Measurements from ENCODE around the gene GNAS-AS1. TPM values are rescaled to one million over a fixed set of nuclear protein-coding genes. Genes with fewer than 3 reads are reported as not detected.

GNAS-AS1 gene
- total RNA-seq, 1 experiment from 2014 or later, result 0.11 TPM

DNA sequence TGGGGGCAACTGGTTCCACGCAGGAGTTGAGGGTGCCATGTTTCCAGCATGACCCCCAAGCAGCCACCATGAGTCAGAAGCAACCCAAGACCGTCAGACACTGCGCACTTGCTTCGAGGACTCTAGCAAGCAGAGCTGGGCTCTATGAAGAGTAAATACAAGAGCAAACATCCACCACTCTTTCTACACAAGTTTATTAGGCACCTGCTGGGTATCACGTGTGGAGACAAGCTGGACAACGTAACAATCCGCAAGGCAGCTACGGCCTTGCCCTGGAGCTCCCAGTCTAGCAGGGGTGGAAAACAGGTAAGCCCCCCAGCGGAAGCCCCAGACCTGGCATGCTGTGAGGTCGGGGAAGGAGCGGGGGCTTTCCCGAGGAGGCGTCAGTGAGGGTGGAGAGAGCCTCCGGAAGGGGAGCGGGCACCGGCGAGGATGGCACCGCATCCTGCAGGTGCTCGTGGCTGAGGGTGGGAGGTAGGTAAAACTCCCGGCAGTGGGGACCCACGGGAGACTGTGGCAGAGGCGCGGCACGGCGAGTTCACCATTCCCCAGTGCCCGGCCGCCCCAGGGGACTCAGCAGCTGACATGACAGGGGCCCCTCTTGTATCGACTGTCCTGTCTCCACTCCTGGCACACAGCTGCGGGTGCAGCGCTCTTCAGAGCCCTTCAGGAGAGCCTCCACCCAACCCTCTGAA is 33.6 kb downstream of the GNAS-AS1 start:
- no peaks in the 10 kb centered on the region for H4K20me1 ChIP-seq (ENCODE audit: low read length)
- H3F3A ChIP-seq (ENCODE audit: low read length, unreplicated experiment), result no peaks in the 10 kb centered on the region
- ChIA-PET CTCF (no interaction called here), POLR2A (ENCODE audit: unreplicated experiment) (no interaction called here)
- H3K9ac ChIP-seq (ENCODE audit: low read length), result no peak overlapping the region
- H3K4me1 ChIP-seq (ENCODE audit: insufficient read depth, low read length), result no peaks in the 10 kb centered on the region
- TF ChIP-seq, protein P1, sequence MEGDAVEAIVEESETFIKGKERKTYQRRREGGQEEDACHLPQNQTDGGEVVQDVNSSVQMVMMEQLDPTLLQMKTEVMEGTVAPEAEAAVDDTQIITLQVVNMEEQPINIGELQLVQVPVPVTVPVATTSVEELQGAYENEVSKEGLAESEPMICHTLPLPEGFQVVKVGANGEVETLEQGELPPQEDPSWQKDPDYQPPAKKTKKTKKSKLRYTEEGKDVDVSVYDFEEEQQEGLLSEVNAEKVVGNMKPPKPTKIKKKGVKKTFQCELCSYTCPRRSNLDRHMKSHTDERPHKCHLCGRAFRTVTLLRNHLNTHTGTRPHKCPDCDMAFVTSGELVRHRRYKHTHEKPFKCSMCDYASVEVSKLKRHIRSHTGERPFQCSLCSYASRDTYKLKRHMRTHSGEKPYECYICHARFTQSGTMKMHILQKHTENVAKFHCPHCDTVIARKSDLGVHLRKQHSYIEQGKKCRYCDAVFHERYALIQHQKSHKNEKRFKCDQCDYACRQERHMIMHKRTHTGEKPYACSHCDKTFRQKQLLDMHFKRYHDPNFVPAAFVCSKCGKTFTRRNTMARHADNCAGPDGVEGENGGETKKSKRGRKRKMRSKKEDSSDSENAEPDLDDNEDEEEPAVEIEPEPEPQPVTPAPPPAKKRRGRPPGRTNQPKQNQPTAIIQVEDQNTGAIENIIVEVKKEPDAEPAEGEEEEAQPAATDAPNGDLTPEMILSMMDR (conservative IDR thresholded peaks at IDR 0.05; ENCODE audit: low read depth, low read length), result no peak
- TF ChIP-seq EZH2 (IDR thresholded peaks at IDR 0.05; ENCODE audit: low read length, unreplicated experiment) (no peak), EZH2phosphoT487 (IDR thresholded peaks at IDR 0.05; ENCODE audit: borderline replicate concordance, low read length) (no peak)
- no peak for ATAC-seq
- BruUV-seq (replicated peaks), result no TSS peak
- peaks cover 46% of the 10 kb centered on the region for H3K27me3 ChIP-seq (ENCODE audit: low read length)
- H3K79me2 ChIP-seq (ENCODE audit: low read length), result no peaks in the 10 kb centered on the region
- no peaks in the 10 kb centered on the region for H3K9me3 ChIP-seq (ENCODE audit: low read length)
- DNase-seq, result no peak
- no peaks in the 10 kb centered on the region for H3K9me2 ChIP-seq (replicated peaks; ENCODE audit: low read length)
- H2AFZ ChIP-seq (ENCODE audit: low read length), result no peak overlapping the region
- H3K4me2 ChIP-seq (ENCODE audit: low read length), result no peak overlapping the region
- H3K27ac ChIP-seq (ENCODE audit: low read length), result no peak overlapping the region
- intact Hi-C loops (cut with micrococcal nuclease), result no loop called here
- no peak overlapping the region for H3K4me3 ChIP-seq (ENCODE audit: low read length)
- no peaks in the 10 kb centered on the region for H3K36me3 ChIP-seq (ENCODE audit: low read depth, low read length)

DNA sequence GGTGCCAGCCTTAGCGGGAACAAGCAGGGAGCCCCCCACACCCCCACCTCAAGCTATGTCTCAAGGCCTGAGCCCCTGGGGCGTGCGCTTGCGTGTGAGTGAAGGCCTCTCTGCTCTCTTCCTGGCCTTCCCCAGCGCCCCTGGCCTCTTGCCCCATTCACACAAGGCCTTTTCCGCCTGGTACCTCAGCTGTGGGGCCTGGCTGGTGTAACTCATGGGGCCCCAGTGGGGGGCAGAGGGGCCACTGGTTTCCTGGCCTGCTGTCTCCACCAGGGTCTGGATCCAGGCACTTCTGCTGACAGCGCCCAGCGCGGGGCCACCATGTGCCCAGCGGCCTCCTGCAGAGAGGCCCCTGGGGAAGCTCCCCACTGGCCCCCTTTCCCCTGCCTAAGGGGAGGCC is 34.7 kb downstream of the GNAS-AS1 start:
- intact Hi-C loops (cut with micrococcal nuclease), result no loop called here
- POLR2A ChIA-PET (ENCODE audit: unreplicated experiment), result no interaction called here
- CTCF ChIA-PET, result no interaction called here

DNA sequence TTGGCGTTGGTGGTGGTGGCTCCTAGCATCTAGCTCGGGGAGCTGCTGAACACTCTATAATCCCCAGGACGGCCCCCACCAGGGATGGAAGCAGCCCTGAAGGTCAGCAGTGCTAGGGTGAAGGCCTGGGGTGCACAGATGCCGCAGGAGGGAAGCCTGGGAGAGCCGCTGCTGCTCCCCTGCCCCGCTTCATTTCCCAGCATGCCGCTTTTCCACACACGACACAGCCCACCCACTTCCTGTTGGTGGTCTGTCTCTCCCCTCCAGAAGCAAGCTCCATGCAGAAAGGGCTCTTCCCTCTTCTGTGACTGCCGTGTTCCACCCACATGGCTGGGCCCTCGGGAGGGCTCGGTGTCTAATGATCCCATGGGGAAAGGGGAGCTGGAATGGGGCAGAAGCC is 35.3 kb downstream of the GNAS-AS1 start:
- H3K27me3 ChIP-seq (ENCODE audit: low read length), result peaks cover 61% of the 10 kb centered on the region
- POLR2A ChIA-PET (ENCODE audit: unreplicated experiment), result no interaction called here
- no peaks in the 10 kb centered on the region for H3F3A ChIP-seq (ENCODE audit: low read length, unreplicated experiment)
- no peak overlapping the region for H3K4me2 ChIP-seq (ENCODE audit: low read length)
- no peaks in the 10 kb centered on the region for H3K9me3 ChIP-seq (ENCODE audit: low read length)
- intact Hi-C loops (cut with micrococcal nuclease), result no loop called here
- CTCF ChIA-PET, result no interaction called here
- H4K20me1 ChIP-seq (ENCODE audit: low read length), result no peaks in the 10 kb centered on the region
- no peaks in the 10 kb centered on the region for H3K9me2 ChIP-seq (replicated peaks; ENCODE audit: low read length)
- H3K9ac ChIP-seq (ENCODE audit: low read length), result no peak overlapping the region
- ATAC-seq (no peak), DNase-seq (no peak)
- no peak overlapping the region for H2AFZ ChIP-seq (ENCODE audit: low read length)
- H3K27ac ChIP-seq (ENCODE audit: low read length), result no peak overlapping the region
- no TSS peak for BruUV-seq (replicated peaks)
- H3K79me2 ChIP-seq (ENCODE audit: low read length), result no peaks in the 10 kb centered on the region
- no peak overlapping the region for H3K4me3 ChIP-seq (ENCODE audit: low read length)
- H3K4me1 ChIP-seq (ENCODE audit: insufficient read depth, low read length), result no peaks in the 10 kb centered on the region
- H3K36me3 ChIP-seq (ENCODE audit: low read depth, low read length), result no peaks in the 10 kb centered on the region
- TF ChIP-seq EZH2phosphoT487 (IDR thresholded peaks at IDR 0.05; ENCODE audit: borderline replicate concordance, low read length) (no peak), EZH2 (IDR thresholded peaks at IDR 0.05; ENCODE audit: low read length, unreplicated experiment) (no peak)
- TF ChIP-seq, protein P1 (conservative IDR thresholded peaks at IDR 0.05; ENCODE audit: low read depth, low read length), result no peak

More for the DNA sequence above, 34.7 kb downstream of the GNAS-AS1 start:
- no peak overlapping the region for H3K4me3 ChIP-seq (ENCODE audit: low read length)
- DNase-seq (no peak), ATAC-seq (no peak)
- peaks cover 55% of the 10 kb centered on the region for H3K27me3 ChIP-seq (ENCODE audit: low read length)
- H3K9me3 ChIP-seq (ENCODE audit: low read length), result no peaks in the 10 kb centered on the region
- no peak overlapping the region for H3K4me2 ChIP-seq (ENCODE audit: low read length)
- no TSS peak for BruUV-seq (replicated peaks)
- no peak overlapping the region for H3K27ac ChIP-seq (ENCODE audit: low read length)
- H2AFZ ChIP-seq (ENCODE audit: low read length), result no peak overlapping the region
- no peaks in the 10 kb centered on the region for H3K36me3 ChIP-seq (ENCODE audit: low read depth, low read length)
- H3K9ac ChIP-seq (ENCODE audit: low read length), result no peak overlapping the region
- no peaks in the 10 kb centered on the region for H4K20me1 ChIP-seq (ENCODE audit: low read length)
- no peaks in the 10 kb centered on the region for H3K9me2 ChIP-seq (replicated peaks; ENCODE audit: low read length)
- no peaks in the 10 kb centered on the region for H3F3A ChIP-seq (ENCODE audit: low read length, unreplicated experiment)
- TF ChIP-seq EZH2 (IDR thresholded peaks at IDR 0.05; ENCODE audit: low read length, unreplicated experiment), result no peak
- no peak for TF ChIP-seq EZH2phosphoT487 (IDR thresholded peaks at IDR 0.05; ENCODE audit: borderline replicate concordance, low read length)
- TF ChIP-seq, protein P1 (conservative IDR thresholded peaks at IDR 0.05; ENCODE audit: low read depth, low read length), result no peak
- no peaks in the 10 kb centered on the region for H3K79me2 ChIP-seq (ENCODE audit: low read length)
- H3K4me1 ChIP-seq (ENCODE audit: insufficient read depth, low read length), result no peaks in the 10 kb centered on the region
